ENCODE results near the gene FGR.
A peak's percentile ranks its signal among the peaks of the same experiment; 100 is the strongest.

The FGR gene

GRCh38 chr1:27633640-27634176 is 1.3 kb downstream of the FGR start:
- no peaks in the 10 kb centered on the region for H3F3A ChIP-seq (ENCODE audit: insufficient read depth)
- no peaks in the 10 kb centered on the region for H3K9me2 ChIP-seq (replicated peaks; ENCODE audit: insufficient read depth, low read length)
- TF ChIP-seq EZH2phosphoT487 (conservative IDR thresholded peaks at IDR 0.05; ENCODE audit: low read length) (no peak), CTCF (IDR thresholded peaks at IDR 0.05; ENCODE audit: insufficient read depth, low read length, poor library complexity, severe bottlenecking) (no peak)
- H3K79me2 ChIP-seq (ENCODE audit: insufficient read depth, low read length) = no peaks in the 10 kb centered on the region
- no peak overlapping the region for H3K9ac ChIP-seq (ENCODE audit: low read length)
- H3K27ac ChIP-seq (ENCODE audit: low read depth, low read length) = no peak overlapping the region
- no peaks in the 10 kb centered on the region for H4K20me1 ChIP-seq (ENCODE audit: low read depth, low read length)
- no peak overlapping the region for H2AFZ ChIP-seq (ENCODE audit: low read depth, low read length, severe bottlenecking)
- peak overlapping the region; percentile 14 for H3K4me2 ChIP-seq (ENCODE audit: low read depth, low read length, poor library complexity, severe bottlenecking)
- no peak overlapping the region for H3K4me3 ChIP-seq (ENCODE audit: insufficient read depth, low read length, poor library complexity, severe bottlenecking)
- H3K36me3 ChIP-seq (ENCODE audit: low read length) = no peaks in the 10 kb centered on the region
- no peaks in the 10 kb centered on the region for H3K9me3 ChIP-seq (ENCODE audit: insufficient read depth, low read length)
- H3K27me3 ChIP-seq (ENCODE audit: low read length) = no peaks in the 10 kb centered on the region

GRCh38 chr1:27633298-27633610 is 1.7 kb downstream of the FGR start:
- H3K36me3 ChIP-seq (ENCODE audit: low read length) = no peaks in the 10 kb centered on the region
- H4K20me1 ChIP-seq (ENCODE audit: low read depth, low read length) = no peaks in the 10 kb centered on the region
- H3K27ac ChIP-seq (ENCODE audit: low read depth, low read length) = no peak overlapping the region
- H3K27me3 ChIP-seq (ENCODE audit: low read length) = no peaks in the 10 kb centered on the region
- H3K4me3 ChIP-seq (ENCODE audit: insufficient read depth, low read length, poor library complexity, severe bottlenecking) = no peak overlapping the region
- H3K9ac ChIP-seq (ENCODE audit: low read length) = no peak overlapping the region
- no peaks in the 10 kb centered on the region for H3K79me2 ChIP-seq (ENCODE audit: insufficient read depth, low read length)
- no peak overlapping the region for H2AFZ ChIP-seq (ENCODE audit: low read depth, low read length, severe bottlenecking)
- no peaks in the 10 kb centered on the region for H3K9me3 ChIP-seq (ENCODE audit: insufficient read depth, low read length)
- TF ChIP-seq EZH2phosphoT487 (conservative IDR thresholded peaks at IDR 0.05; ENCODE audit: low read length) (no peak), CTCF (IDR thresholded peaks at IDR 0.05; ENCODE audit: insufficient read depth, low read length, poor library complexity, severe bottlenecking) (no peak)
- no peaks in the 10 kb centered on the region for H3K9me2 ChIP-seq (replicated peaks; ENCODE audit: insufficient read depth, low read length)
- H3F3A ChIP-seq (ENCODE audit: insufficient read depth) = no peaks in the 10 kb centered on the region
- H3K4me2 ChIP-seq (ENCODE audit: low read depth, low read length, poor library complexity, severe bottlenecking) = no peak overlapping the region

DNA sequence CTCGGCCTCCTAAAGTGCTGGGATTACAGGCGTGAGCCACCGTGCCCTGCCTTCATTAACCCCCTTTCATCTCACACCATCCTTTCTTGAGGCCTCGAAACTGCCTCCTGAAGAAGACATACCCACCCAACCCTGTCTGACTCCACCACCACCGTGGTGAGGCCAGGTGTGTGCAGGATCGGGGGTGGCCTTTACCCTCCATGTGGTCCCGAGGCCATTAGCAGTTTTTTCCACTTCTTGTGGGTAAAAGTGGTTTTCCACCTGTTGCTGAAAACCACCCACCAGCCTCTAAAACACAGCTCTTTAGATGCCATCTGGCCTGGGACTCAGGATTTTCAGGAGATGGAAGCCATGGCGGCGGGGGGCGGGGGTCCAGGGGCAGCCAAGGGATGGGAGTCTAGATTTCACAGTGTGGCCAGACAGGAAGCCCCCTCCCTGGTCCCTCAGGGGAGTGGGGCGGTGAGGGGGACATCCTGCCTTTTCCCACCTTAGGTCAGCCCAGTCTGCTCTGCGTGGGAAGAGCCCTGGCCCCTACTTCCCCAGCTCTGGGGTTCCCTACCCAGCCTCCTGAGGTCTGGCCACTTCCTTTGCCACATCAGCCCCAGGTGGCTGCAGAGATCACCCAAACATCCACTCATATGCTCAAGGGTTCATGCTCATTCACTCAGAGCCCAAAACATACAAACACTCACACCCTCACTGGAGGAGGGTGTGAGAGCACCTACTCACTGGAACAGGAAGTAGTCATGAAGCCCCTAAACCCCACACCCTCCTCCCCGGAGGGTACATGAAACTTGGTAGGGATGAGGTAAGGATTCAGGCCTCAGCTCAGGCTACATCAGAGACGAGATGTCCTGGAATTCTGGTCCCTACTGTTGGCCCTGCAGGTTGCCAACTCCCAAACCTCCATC is 2.3 kb downstream of the FGR start:
- Histone ChIP-seq H2AFZ (ENCODE audit: low read depth, low read length, severe bottlenecking) (no peak overlapping the region), H3K4me3 (ENCODE audit: insufficient read depth, low read length, poor library complexity, severe bottlenecking) (no peak overlapping the region)

More for the DNA sequence above, 2.3 kb downstream of the FGR start:
- TF ChIP-seq CTCF (IDR thresholded peaks at IDR 0.05; ENCODE audit: insufficient read depth, low read length, poor library complexity, severe bottlenecking) = no peak
- no peak for TF ChIP-seq EZH2phosphoT487 (conservative IDR thresholded peaks at IDR 0.05; ENCODE audit: low read length)
- H4K20me1 ChIP-seq (ENCODE audit: low read depth, low read length) = no peaks in the 10 kb centered on the region
- no peak overlapping the region for H3K9ac ChIP-seq (ENCODE audit: low read length)
- no peak overlapping the region for H3K4me2 ChIP-seq (ENCODE audit: low read depth, low read length, poor library complexity, severe bottlenecking)
- no peaks in the 10 kb centered on the region for H3K79me2 ChIP-seq (ENCODE audit: insufficient read depth, low read length)
- H3K27ac ChIP-seq (ENCODE audit: low read depth, low read length) = no peak overlapping the region
- H3F3A ChIP-seq (ENCODE audit: insufficient read depth) = no peaks in the 10 kb centered on the region
- H3K9me2 ChIP-seq (replicated peaks; ENCODE audit: insufficient read depth, low read length) = no peaks in the 10 kb centered on the region
- no peaks in the 10 kb centered on the region for H3K36me3 ChIP-seq (ENCODE audit: low read length)
- no peaks in the 10 kb centered on the region for H3K9me3 ChIP-seq (ENCODE audit: insufficient read depth, low read length)
- no peaks in the 10 kb centered on the region for H3K27me3 ChIP-seq (ENCODE audit: low read length)

Data from SU-DHL-6 (cell line).